IMR-90 (cell line): ENCODE data around the gene SRP14. TPM values are rescaled to one million over a fixed set of nuclear protein-coding genes. Genes with fewer than 3 reads are reported as not detected.

Experiments
- ATAC-seq: fragments of 200-7000 bp; cut with Tn5 transposase; 2 replicates; pipeline ENCODE4 v1.9.1; 2020; ENCODE audit warnings: low read depth, mild to moderate bottlenecking, moderate library complexity
- BruUV-seq: library from RNA; stranded (reverse); fragments of 400-500 nt; replicated peaks from 2 replicates; lab custom pipeline; 2021; lab: Mats Ljungman, UMichigan
- CTCF ChIA-PET: fragments of 300-600 bp; formaldehyde crosslinking; extraction: SDS; loops from one replicate; lab custom pipeline; 2021; ENCODE audit warnings: antibody characterized with exemption; lab: Yijun Ruan, JAX
- POLR2A ChIA-PET: fragments of 300-600 bp; sonication (Branson Sonifier 250); formaldehyde crosslinking; loops from one replicate; lab custom pipeline; 2022; ENCODE audit warnings: antibody characterized with exemption; ENCODE audit not compliant: unreplicated experiment; lab: Charles Lee
- DNase-seq: peaks from one replicate; pipeline ENCODE4 v3.0.0; 2013
- H2AFZ ChIP-seq: replicated peaks from 2 replicates; pipeline ENCODE3; 2013; ENCODE audit warnings: low read length, mild to moderate bottlenecking; ENCODE audit not compliant: poor library complexity
- H2AK5ac ChIP-seq: 2 replicates; pipeline ENCODE4 v1.6.1; 2013; ENCODE audit warnings: low read depth, low read length, inconsistent platforms
- H2AK9ac ChIP-seq: replicated peaks from 2 replicates; pipeline ENCODE3; 2013; ENCODE audit warnings: mild to moderate bottlenecking, low read depth, low read length, moderate library complexity; ENCODE audit not compliant: poor library complexity
- H2BK120ac ChIP-seq: 2 replicates; pipeline ENCODE4 v1.6.1; 2013; ENCODE audit warnings: low read depth, low read length, inconsistent platforms
- H2BK15ac ChIP-seq: 3 replicates; pipeline ENCODE4 v1.6.1; 2013; ENCODE audit warnings: low read depth, low read length, inconsistent platforms
- H2BK20ac ChIP-seq: 2 replicates; pipeline ENCODE4 v1.6.1; 2013; ENCODE audit warnings: low read depth, mild to moderate bottlenecking, inconsistent platforms, low read length, moderate library complexity
- H2BK5ac ChIP-seq: 2 replicates; pipeline ENCODE4 v1.6.1; 2013; ENCODE audit warnings: mild to moderate bottlenecking, low read depth, low read length, inconsistent platforms; ENCODE audit not compliant: poor library complexity, severe bottlenecking
- H3K14ac ChIP-seq: replicated peaks from 2 replicates; pipeline ENCODE4 v1.6.1; 2013; ENCODE audit warnings: low read depth, low read length, inconsistent platforms
- H3K18ac ChIP-seq: 2 replicates; pipeline ENCODE4 v1.6.1; 2013; ENCODE audit warnings: low read depth, low read length, control low read depth
- H3K23ac ChIP-seq: 2 replicates; pipeline ENCODE4 v1.6.1; 2013; ENCODE audit warnings: low read depth, low read length, inconsistent platforms
- H3K27ac ChIP-seq: 2 replicates; pipeline ENCODE4 v1.5.1; 2013; ENCODE audit warnings: mild to moderate bottlenecking, control low read depth, low read length; ENCODE audit not compliant: insufficient read depth
- H3K27me3 ChIP-seq: 2 replicates; pipeline ENCODE4 v1.6.1; 2013; ENCODE audit warnings: low read length; ENCODE audit not compliant: control insufficient read depth, insufficient read depth
- H3K36me3 ChIP-seq: 2 replicates; pipeline ENCODE4 v1.6.1; 2013; ENCODE audit warnings: low read length, mixed read lengths; ENCODE audit not compliant: control insufficient read depth, insufficient read depth
- H3K4ac ChIP-seq: 2 replicates; pipeline ENCODE4 v1.6.1; 2013; ENCODE audit warnings: low read depth, low read length, inconsistent platforms
- H3K4me1 ChIP-seq: 2 replicates; pipeline ENCODE4 v1.6.1; 2013; ENCODE audit warnings: low read length, mixed read lengths; ENCODE audit not compliant: control insufficient read depth, insufficient read depth
- H3K4me2 ChIP-seq: 2 replicates; pipeline ENCODE4 v1.6.1; 2013; ENCODE audit warnings: low read depth, mild to moderate bottlenecking, control low read depth, low read length, moderate library complexity
- H3K4me3 ChIP-seq: 2 replicates; pipeline ENCODE4 v1.5.1; 2013; ENCODE audit warnings: low read depth, mild to moderate bottlenecking, control low read depth, low read length, moderate library complexity; ENCODE audit not compliant: insufficient read depth
- H3K56ac ChIP-seq: 2 replicates; pipeline ENCODE4 v1.6.1; 2013; ENCODE audit warnings: low read length, inconsistent platforms; ENCODE audit not compliant: insufficient read depth; ENCODE audit errors: extremely low read depth
- H3K79me1 ChIP-seq, 2 experiments: 2 replicates each; pipeline ENCODE4 v1.6.1; 2013; ENCODE audit warnings: low read length in 2 of 2, inconsistent platforms in 1 of 2, low read depth in 1 of 2
- H3K9ac ChIP-seq: 2 replicates; pipeline ENCODE4 v1.6.1; 2013; ENCODE audit warnings: low read depth, low read length, control low read depth
- H3K9me1 ChIP-seq: 2 replicates; pipeline ENCODE4 v1.6.1; 2013; ENCODE audit warnings: low read length, inconsistent platforms; ENCODE audit not compliant: insufficient read depth
- H3K9me3 ChIP-seq: 2 replicates; pipeline ENCODE4 v1.6.1; 2013; ENCODE audit warnings: low read length; ENCODE audit not compliant: control insufficient read depth, insufficient read depth
- H4K20me1 ChIP-seq: 2 replicates; pipeline ENCODE4 v1.6.1; 2013; ENCODE audit warnings: low read length, inconsistent platforms; ENCODE audit not compliant: insufficient read depth
- H4K5ac ChIP-seq: 2 replicates; pipeline ENCODE4 v1.6.1; 2013; ENCODE audit warnings: mild to moderate bottlenecking, low read depth, low read length, control low read depth
- H4K8ac ChIP-seq, 2 experiments: 2 replicates each; pipeline ENCODE4 v1.6.1; 2013; ENCODE audit warnings: low read depth in 2 of 2, low read length in 2 of 2, control low read depth in 1 of 2, inconsistent platforms in 1 of 2
- H4K91ac ChIP-seq: 2 replicates; pipeline ENCODE4 v1.6.1; 2013; ENCODE audit warnings: low read depth, low read length, inconsistent platforms; ENCODE audit not compliant: insufficient read depth
- CEBPB ChIP-seq: IDR thresholded peaks from 2 replicates; pipeline ENCODE4 v1.6.1; 2012; ENCODE audit warnings: low read depth, low read length, improper control_type of control experiment
- CHD1 ChIP-seq: IDR thresholded peaks from 2 replicates; pipeline ENCODE4 v1.6.1; 2012; ENCODE audit warnings: low read depth, low read length, improper control_type of control experiment
- FOS ChIP-seq: fragments of 150-350 bp; IDR thresholded peaks from 2 replicates; pipeline ENCODE4 v1.6.1; 2016; ENCODE audit warnings: low read depth, low read length
- MAFK ChIP-seq: IDR thresholded peaks from 2 replicates; pipeline ENCODE4 v1.6.1; 2012; ENCODE audit warnings: low read depth, low read length, improper control_type of control experiment
- MAZ ChIP-seq: IDR thresholded peaks from 2 replicates; pipeline ENCODE4 v1.6.1; 2012; ENCODE audit warnings: low read depth, mild to moderate bottlenecking, low read length, improper control_type of control experiment, moderate library complexity, borderline replicate concordance
- MXI1 ChIP-seq: IDR thresholded peaks from 2 replicates; pipeline ENCODE4 v1.6.1; 2012; ENCODE audit warnings: low read depth, mild to moderate bottlenecking, low read length, moderate library complexity, borderline replicate concordance
- POLR2A ChIP-seq: IDR thresholded peaks from 2 replicates; pipeline ENCODE4 v1.6.1; 2012; ENCODE audit warnings: mild to moderate bottlenecking, low read depth, low read length
- RAD21 ChIP-seq: IDR thresholded peaks from 2 replicates; pipeline ENCODE4 v1.6.1; 2012; ENCODE audit warnings: low read length, improper control_type of control experiment
- RCOR1 ChIP-seq: IDR thresholded peaks from 2 replicates; pipeline ENCODE4 v1.6.1; 2012; ENCODE audit warnings: mild to moderate bottlenecking, low read length, improper control_type of control experiment; ENCODE audit not compliant: insufficient replicate concordance
- SMC3 ChIP-seq: fragments of 150-350 bp; IDR thresholded peaks from 2 replicates; pipeline ENCODE4 v1.6.1; 2016; ENCODE audit warnings: low read depth, mild to moderate bottlenecking, antibody characterized with exemption, low read length, moderate library complexity
- WGBS, 2 experiments: methylation state at CpG; one replicate each; pipeline versions ENCODE4 v1.1.5 to v1.1.7; 2013; ENCODE audit warnings: missing lambda C conversion rate in 2 of 2; ENCODE audit not compliant: insufficient read length in 1 of 2; ENCODE audit errors: extremely low coverage in 2 of 2; 5-methylcytosine and 5-hydroxymethylcytosine counted together
- dilution Hi-C: fragments of 300-500 bp; cut with HindIII; formaldehyde crosslinking; loops from one replicate; pipeline ENCODE4 v1.14.3; 2018; ENCODE audit warnings: low sequenced_read_pairs; ENCODE audit not compliant: unreplicated experiment
- in situ Hi-C: fragments of 300-500 bp; cut with MboI; formaldehyde crosslinking; loops from 3 replicates; pipeline ENCODE4 v1.14.3; 2019; ENCODE audit warnings: low sequenced_read_pairs, inconsistent platforms, mixed read lengths
- intact Hi-C: fragments of 100-400 bp; cut with micrococcal nuclease; formaldehyde crosslinking; loops from 2 replicates; pipeline ENCODE4 v1.10.0; 2022
- polyA plus RNA-seq, 3 experiments: library from polyadenylated mRNA; depleted of rRNA; stranded (reverse); fragments of >200 nt; gene quantifications; 2 replicates each; pipeline ENCODE4 v1.2.3, GENCODE V29; 2012; ENCODE audit warnings: low replicate concordance in 1 of 3
- total RNA-seq: library from RNA; depleted of rRNA; stranded (reverse); fragments of >200 nt; gene quantifications from 2 replicates; pipeline ENCODE4 v1.2.3, GENCODE V29; 2012
- TF ChIP-seq, protein P1 (sequence below): conservative IDR thresholded peaks from 2 replicates; pipeline ENCODE4 v1.5.1; 2012; ENCODE audit warnings: mild to moderate bottlenecking, low read depth, low read length, improper control_type of control experiment

SRP14 gene
- total and polyA plus RNA-seq, 2 of the 4 experiments (the other 2 are of a cell fraction) = 106 to 295 TPM

DNA sequence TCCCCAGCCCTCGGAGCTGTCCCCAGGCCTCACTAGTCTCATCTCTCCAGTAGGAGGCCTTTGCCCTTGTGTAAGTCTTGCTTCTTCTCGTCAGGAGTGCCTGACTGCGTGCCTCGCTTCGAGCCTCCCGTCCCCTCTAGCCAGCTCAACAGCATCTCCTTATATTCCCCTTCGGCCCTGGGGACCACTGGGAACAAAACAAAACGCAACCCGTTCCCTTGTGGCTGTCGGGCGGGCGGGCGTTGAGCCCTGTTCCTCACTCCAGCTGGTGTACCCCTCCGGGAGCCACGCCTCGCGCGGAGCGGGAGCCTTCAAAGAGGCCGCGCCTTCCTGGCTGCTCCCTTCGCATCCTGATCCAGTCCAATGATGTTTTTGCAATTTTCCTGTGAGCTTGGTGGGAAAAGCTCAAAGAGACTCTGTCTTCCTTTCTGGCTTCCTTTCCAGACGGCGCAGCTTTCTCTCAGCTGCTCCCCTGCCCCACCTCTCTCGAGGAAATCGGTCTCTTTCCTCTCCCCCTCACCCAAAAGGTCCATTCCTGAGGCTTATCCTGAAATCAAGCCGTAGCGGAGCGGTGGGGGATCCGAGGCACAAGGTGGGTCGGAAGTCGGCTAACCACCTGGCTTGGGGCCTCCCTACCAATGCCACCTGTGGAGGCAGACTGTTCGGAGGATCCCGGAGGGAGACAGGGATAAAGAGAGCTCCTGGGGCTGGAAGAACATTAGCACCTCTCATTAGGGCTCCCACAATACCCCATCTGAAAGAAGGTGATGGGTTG, 33.4 kb upstream of the SRP14 start:
- Histone ChIP-seq H2AK9ac (no peak overlapping the region), H3K14ac (no peak overlapping the region), H3K27me3 (no peaks in the 10 kb centered on the region), H3K9ac (no peak overlapping the region), H3K56ac (no peak overlapping the region), H2AFZ (peak overlapping the region; percentile 58), H3K4me2 (no peak overlapping the region), H3K9me1 (peaks cover 6% of the 10 kb centered on the region; the same call in 1 of the 2 replicates), H3K27ac (no peak overlapping the region), H3K18ac (no peak overlapping the region), H2BK120ac (no peak overlapping the region), H2AK5ac (peak overlapping the region; percentile 2; the same call in 1 of the 2 replicates), H3K9me3 (no peaks in the 10 kb centered on the region), H3K4me1 (peaks cover 11% of the 10 kb centered on the region), H3K4me3 (no peak overlapping the region), H4K5ac (no peak overlapping the region), H4K20me1 (no peaks in the 10 kb centered on the region), H4K91ac (no peak overlapping the region), H3K4ac (no peak overlapping the region), H2BK20ac (no peak overlapping the region), H3K36me3 (no peaks in the 10 kb centered on the region), H2BK15ac (no peak overlapping the region), H4K8ac (no peak overlapping the region), H3K79me1 (no peaks in the 10 kb centered on the region), H3K23ac (no peak overlapping the region), H2BK5ac (no peak overlapping the region)
- CTCF ChIA-PET = no interaction called here
- 83% methylated on average over 14 of the region's 34 CpGs; no CpG with 5 or more reads in 1 of the 2 experiments for WGBS, 2 experiments
- intact Hi-C loops (no loop called here), in situ Hi-C loops (no loop called here), dilution Hi-C loops (no loop called here)
- POLR2A ChIA-PET = no interaction called here
- ATAC-seq = no peak
- TF ChIP-seq SMC3 (no peak), MAFK (no peak), CHD1 (no peak), FOS (no peak), CEBPB (no peak), POLR2A (no peak), RCOR1 (no peak), RAD21 (no peak), MAZ (no peak), MXI1 (no peak)
- TF ChIP-seq, protein P1, sequence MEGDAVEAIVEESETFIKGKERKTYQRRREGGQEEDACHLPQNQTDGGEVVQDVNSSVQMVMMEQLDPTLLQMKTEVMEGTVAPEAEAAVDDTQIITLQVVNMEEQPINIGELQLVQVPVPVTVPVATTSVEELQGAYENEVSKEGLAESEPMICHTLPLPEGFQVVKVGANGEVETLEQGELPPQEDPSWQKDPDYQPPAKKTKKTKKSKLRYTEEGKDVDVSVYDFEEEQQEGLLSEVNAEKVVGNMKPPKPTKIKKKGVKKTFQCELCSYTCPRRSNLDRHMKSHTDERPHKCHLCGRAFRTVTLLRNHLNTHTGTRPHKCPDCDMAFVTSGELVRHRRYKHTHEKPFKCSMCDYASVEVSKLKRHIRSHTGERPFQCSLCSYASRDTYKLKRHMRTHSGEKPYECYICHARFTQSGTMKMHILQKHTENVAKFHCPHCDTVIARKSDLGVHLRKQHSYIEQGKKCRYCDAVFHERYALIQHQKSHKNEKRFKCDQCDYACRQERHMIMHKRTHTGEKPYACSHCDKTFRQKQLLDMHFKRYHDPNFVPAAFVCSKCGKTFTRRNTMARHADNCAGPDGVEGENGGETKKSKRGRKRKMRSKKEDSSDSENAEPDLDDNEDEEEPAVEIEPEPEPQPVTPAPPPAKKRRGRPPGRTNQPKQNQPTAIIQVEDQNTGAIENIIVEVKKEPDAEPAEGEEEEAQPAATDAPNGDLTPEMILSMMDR = no peak
- no TSS peak for BruUV-seq
- DNase-seq = no peak
